Measurements from ENCODE around the gene PAK1IP1. TPM values are rescaled to one million over a fixed set of nuclear protein-coding genes. Genes with fewer than 3 reads are reported as not detected.

Gene PAK1IP1
- polyA plus RNA-seq, 1 donor (not counting 4 experiments of a cell fraction or from before 2014, with no cell fraction given): 36.3 TPM

DNA sequence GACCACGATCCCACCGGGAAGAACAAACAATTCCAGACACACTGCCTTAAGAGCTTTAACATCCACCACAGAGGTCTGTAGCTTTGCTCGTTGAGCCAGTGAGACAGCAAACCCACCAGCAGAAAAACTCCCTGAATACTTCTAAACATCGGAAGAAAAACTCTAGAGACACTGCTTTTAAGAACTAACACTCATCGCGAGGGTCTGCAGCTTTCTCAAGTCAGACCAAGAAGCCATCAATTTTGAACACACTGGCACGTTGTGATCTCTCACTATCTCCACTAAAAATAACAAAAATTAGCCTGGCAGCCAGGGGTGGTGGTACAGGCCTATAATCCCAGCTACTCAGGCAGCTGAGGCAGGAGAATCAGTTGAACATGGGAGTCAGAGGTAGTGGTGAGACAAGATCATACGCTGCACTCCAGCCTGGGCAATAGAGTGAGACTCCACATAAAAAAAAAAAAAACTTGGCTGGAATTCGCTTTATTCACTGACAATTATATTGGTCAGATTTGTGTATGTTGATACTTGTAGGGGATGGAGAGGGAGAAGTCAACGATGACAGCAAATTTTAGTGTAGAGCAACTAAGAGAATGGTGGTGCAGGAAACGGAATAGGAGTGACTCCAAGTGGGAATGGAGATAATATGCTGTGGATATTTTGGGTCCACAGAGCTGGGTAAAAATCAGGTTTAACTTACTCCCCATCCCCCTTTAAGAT lies 27.2 kb downstream of the PAK1IP1 start:
- Histone ChIP-seq H3K4me3 (ENCODE audit: control insufficient read depth in 2 of 3, extremely low read depth in 1 of 3, insufficient read depth in 2 of 3, low read depth in 1 of 3, low read length in 3 of 3) (peak overlapping the region; percentile 62 to 94 (median 88)), H3K27ac (ENCODE audit: control insufficient read depth, insufficient read depth, low read length) (peak overlapping the region; percentile 71), H3K79me2 (ENCODE audit: control insufficient read depth, insufficient read depth, low read length) (peaks cover 35% of the 10 kb centered on the region), H3K9ac (ENCODE audit: control insufficient read depth, extremely low read depth, insufficient read depth, low read length) (peak overlapping the region; percentile 93), H3K36me3 (ENCODE audit: control insufficient read depth in 2 of 2, extremely low read depth in 1 of 2, insufficient read depth in 2 of 2, low read length in 2 of 2) (peaks cover 16 to 19% of the 10 kb centered on the region in 2 experiments), H4K20me1 (ENCODE audit: control insufficient read depth, extremely low read depth, insufficient read depth, low read length) (no peaks in the 10 kb centered on the region), H3K27me3 (ENCODE audit: control insufficient read depth, extremely low read depth, insufficient read depth, low read length) (no peaks in the 10 kb centered on the region), H3K4me2 (ENCODE audit: control insufficient read depth, extremely low read depth, insufficient read depth, low read depth, low read length) (peak overlapping the region; percentile 75), H3K9me3 (ENCODE audit: control insufficient read depth, low read depth, low read length) (peaks cover 5% of the 10 kb centered on the region), H2AFZ (ENCODE audit: control insufficient read depth, low read length) (peak overlapping the region; percentile 79), H3K4me1 (ENCODE audit: control insufficient read depth, extremely low read depth, insufficient read depth, low read length) (peaks cover 17% of the 10 kb centered on the region), H3K9me1 (ENCODE audit: control insufficient read depth, extremely low read depth, insufficient read depth, low read length) (no peaks in the 10 kb centered on the region)
- dilution Hi-C loops (cut with MboI; ENCODE audit: extremely low pct_ligation_motif_present, low sequenced_read_pairs): no loop called here
- no peak for DNase-seq (ENCODE audit: low read depth, low spot score)
- TF ChIP-seq, protein P1, sequence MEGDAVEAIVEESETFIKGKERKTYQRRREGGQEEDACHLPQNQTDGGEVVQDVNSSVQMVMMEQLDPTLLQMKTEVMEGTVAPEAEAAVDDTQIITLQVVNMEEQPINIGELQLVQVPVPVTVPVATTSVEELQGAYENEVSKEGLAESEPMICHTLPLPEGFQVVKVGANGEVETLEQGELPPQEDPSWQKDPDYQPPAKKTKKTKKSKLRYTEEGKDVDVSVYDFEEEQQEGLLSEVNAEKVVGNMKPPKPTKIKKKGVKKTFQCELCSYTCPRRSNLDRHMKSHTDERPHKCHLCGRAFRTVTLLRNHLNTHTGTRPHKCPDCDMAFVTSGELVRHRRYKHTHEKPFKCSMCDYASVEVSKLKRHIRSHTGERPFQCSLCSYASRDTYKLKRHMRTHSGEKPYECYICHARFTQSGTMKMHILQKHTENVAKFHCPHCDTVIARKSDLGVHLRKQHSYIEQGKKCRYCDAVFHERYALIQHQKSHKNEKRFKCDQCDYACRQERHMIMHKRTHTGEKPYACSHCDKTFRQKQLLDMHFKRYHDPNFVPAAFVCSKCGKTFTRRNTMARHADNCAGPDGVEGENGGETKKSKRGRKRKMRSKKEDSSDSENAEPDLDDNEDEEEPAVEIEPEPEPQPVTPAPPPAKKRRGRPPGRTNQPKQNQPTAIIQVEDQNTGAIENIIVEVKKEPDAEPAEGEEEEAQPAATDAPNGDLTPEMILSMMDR (optimal IDR thresholded peaks at IDR 0.05 in 1 of 3, IDR thresholded peaks at IDR 0.05 in 1 of 3, conservative IDR thresholded peaks at IDR 0.05 in 1 of 3; ENCODE audit: extremely low read depth in 1 of 3, insufficient read depth in 2 of 3, low read length in 3 of 3): no peak
- no peak for TF ChIP-seq EZH2 (IDR thresholded peaks at IDR 0.05; ENCODE audit: low read length)
- no peak for FAIRE-seq

DNA sequence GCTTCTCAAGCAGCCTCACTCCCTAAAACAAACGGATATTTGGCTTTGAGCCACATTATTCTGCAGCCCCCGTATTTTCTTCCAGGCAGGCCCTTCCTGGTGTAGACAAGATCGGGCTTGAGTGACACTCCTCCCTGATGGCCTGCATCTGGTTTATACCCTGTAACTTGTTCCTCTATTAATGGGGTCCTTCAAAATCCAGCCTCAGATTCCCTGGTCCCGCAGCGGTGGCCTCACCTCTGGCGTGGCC lies 27.7 kb downstream of the PAK1IP1 start:
- Histone ChIP-seq H3K4me3 (ENCODE audit: control insufficient read depth in 2 of 3, extremely low read depth in 1 of 3, insufficient read depth in 2 of 3, low read depth in 1 of 3, low read length in 3 of 3) (peak overlapping the region; percentile 62 to 94 (median 88)), H3K9me1 (ENCODE audit: control insufficient read depth, extremely low read depth, insufficient read depth, low read length) (no peaks in the 10 kb centered on the region), H3K27me3 (ENCODE audit: control insufficient read depth, extremely low read depth, insufficient read depth, low read length) (no peaks in the 10 kb centered on the region), H4K20me1 (ENCODE audit: control insufficient read depth, extremely low read depth, insufficient read depth, low read length) (no peaks in the 10 kb centered on the region), H3K27ac (ENCODE audit: control insufficient read depth, insufficient read depth, low read length) (peak overlapping the region; percentile 71), H3K4me1 (ENCODE audit: control insufficient read depth, extremely low read depth, insufficient read depth, low read length) (peaks cover 17% of the 10 kb centered on the region), H3K9me3 (ENCODE audit: control insufficient read depth, low read depth, low read length) (peaks cover 5% of the 10 kb centered on the region), H2AFZ (ENCODE audit: control insufficient read depth, low read length) (peak overlapping the region; percentile 79), H3K9ac (ENCODE audit: control insufficient read depth, extremely low read depth, insufficient read depth, low read length) (peak overlapping the region; percentile 93), H3K36me3 (ENCODE audit: control insufficient read depth in 2 of 2, extremely low read depth in 1 of 2, insufficient read depth in 2 of 2, low read length in 2 of 2) (peaks cover 16 to 19% of the 10 kb centered on the region in 2 experiments), H3K79me2 (ENCODE audit: control insufficient read depth, insufficient read depth, low read length) (peaks cover 35% of the 10 kb centered on the region), H3K4me2 (ENCODE audit: control insufficient read depth, extremely low read depth, insufficient read depth, low read depth, low read length) (peak overlapping the region; percentile 75)
- dilution Hi-C loops (cut with MboI; ENCODE audit: extremely low pct_ligation_motif_present, low sequenced_read_pairs): no loop called here
- FAIRE-seq (no peak), DNase-seq (ENCODE audit: low read depth, low spot score) (no peak)
- TF ChIP-seq, protein P1 (optimal IDR thresholded peaks at IDR 0.05 in 1 of 3, IDR thresholded peaks at IDR 0.05 in 1 of 3, conservative IDR thresholded peaks at IDR 0.05 in 1 of 3; ENCODE audit: extremely low read depth in 1 of 3, insufficient read depth in 2 of 3, low read length in 3 of 3): no peak
- TF ChIP-seq EZH2 (IDR thresholded peaks at IDR 0.05; ENCODE audit: low read length): no peak

Measured in keratinocyte (primary cell).